Activated CD4-positive, alpha-beta T cell treated with anti-CD3 and anti-CD28 coated beads, Interleukin-2, amount 50 U/mL, for 24 hours (primary cell): ENCODE data around the gene LDB3.
A peak's percentile ranks its signal among the peaks of the same experiment; 100 is the strongest.

Experiments used
- DNase-seq, 2 donors: peaks; one replicate each; pipeline ENCODE4 v3.0.0-alpha.2; 2020; ENCODE audit warnings: low read depth in 1 of 2, low spot score in 1 of 2

The LDB3 gene

DNA sequence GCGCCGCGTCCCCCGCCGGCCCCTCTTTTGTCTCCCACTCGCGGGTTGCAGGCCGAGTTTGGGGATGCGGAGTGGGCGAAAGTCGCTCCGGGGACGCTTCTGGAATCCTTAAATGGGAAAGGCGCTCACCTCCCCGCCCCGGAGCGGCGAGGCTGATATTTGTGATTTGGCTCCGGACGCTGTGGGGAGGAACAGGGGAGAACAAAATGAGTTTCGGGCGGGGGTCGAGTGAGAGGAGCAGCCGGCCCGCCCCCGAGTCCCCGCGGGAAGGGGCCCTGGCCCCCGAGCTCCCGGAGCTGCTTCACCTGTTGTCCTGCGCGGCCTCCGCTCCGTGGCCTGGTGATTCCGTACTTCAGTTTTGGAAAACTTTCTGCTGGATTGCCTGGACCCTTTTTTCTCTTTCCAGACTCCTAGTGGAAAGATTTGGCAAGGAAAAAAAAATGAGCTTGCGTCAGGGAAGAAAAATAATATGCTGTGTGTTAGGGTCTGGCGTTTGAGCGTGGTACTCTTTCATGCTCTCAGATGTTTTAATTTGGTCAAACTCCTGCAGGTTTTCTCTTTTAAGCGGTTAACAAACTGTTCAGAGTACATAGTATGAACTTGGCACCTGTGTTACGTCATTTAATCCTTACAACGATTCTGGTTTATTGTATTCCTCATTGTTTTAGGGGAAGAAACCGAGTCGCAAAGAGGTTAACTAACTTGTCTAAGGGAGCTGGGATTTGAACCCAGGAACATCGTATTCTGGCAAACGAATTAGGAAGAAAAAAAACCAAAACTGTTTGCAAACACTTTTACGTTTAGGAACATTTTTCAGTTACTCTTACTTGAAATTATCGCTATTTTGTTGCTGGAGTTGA lies 89.0 kb downstream of the LDB3 start:
- DNase-seq = peak in 1 of 2 donors; percentile 3

GRCh38 chr10:86758189-86759072 lies 90.1 kb downstream of the LDB3 start:
- no peak for DNase-seq

GRCh38 chr10:86759073-86759672 lies 90.9 kb downstream of the LDB3 start:
- DNase-seq = no peak

DNA sequence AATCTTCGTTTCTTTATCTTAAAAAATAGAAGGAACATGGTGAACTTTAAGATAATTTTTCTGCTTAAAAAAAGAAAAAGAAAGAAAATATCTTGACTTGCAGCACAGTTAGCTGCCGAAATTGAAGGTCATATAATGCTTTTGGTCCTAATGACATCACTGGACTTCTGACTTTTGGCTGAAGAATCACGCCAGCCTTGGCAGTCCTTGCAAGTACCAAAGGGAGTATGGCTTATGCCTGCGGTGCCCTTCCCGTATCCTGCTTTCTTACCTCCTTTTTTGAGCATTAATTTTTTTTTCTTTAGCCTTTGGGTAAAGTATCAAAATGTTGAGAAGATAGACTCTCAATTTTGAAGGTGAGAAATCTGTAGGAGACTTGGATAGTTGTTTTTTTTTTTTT lies 95.1 kb downstream of the LDB3 start:
- no peak for DNase-seq

DNA sequence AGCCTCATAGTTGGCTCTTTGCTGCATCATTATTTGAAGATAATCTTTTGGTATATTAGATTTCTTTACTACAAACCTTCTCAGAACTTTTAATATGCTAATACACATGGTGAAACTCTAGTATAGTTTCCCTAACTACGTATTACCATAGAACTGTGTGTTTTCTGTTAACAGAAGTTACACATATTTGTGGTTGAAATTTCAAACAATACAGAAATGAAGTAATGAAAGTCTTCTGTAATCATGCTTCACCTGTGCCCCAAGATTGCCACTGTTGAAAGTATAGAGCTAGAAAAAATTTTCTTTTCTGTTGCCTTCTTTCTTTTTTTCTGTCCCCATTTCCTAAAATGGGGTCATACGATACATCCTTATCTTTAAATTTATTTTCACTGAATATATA lies 97.2 kb downstream of the LDB3 start:
- DNase-seq = no peak

DNA sequence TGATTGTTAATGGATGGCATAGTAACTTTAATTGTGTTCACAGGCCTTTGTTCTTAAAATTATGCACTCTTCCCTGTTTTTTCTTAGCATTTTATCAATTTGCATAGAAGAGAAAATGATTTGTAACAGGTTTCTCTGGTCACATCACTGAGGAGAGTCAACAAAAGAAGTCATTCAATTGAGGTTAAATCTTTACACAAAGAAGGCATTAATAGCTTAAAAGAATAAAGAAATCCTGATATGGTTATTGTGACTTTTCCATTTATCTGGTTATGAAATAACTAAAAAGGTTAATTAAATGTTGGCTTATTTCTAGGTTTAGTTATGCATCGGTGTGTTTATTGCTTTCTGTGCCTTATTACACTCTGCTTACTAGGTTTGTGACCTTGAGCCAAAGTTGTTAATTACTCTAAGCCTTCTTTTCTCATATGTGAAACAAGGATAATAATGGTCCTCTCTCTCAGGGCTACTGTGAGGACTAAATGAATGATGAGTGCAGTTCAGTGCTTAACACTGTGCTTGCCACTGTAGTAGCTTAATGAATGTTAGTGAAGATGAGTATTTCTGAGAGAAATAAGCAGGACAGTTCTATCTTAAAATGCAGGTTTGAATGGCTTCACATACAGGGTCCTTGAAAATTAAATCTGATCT lies 100.2 kb downstream of the LDB3 start:
- no peak for DNase-seq

GRCh38 chr10:86769991-86770390 lies 101.7 kb downstream of the LDB3 start:
- DNase-seq = no peak

DNA sequence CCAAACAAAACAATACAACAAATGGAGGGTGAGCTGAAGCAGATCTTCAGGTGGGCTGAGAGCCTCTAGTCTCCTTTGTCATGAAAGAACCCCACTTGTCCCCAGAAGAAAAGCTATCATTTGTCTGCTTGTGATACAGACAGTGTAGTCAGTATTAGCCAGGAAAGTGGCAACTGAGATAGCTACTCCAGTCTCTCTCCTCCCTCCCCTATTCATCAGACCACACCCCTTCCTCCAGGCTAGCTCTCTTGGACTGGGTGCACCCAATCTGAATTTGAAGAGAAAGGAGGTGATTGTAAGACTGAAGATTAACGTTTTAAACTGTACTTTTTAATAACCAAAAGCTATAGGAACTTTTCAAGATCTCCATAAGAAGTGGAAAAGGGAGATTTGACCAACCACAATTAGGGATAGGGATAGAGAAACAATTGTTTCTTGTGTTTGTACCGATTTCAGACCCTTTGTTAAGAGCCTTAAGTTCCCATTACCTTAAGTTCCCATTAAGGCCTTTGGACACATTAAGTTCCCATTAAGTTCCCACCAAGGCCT lies 102.2 kb downstream of the LDB3 start:
- no peak for DNase-seq

DNA sequence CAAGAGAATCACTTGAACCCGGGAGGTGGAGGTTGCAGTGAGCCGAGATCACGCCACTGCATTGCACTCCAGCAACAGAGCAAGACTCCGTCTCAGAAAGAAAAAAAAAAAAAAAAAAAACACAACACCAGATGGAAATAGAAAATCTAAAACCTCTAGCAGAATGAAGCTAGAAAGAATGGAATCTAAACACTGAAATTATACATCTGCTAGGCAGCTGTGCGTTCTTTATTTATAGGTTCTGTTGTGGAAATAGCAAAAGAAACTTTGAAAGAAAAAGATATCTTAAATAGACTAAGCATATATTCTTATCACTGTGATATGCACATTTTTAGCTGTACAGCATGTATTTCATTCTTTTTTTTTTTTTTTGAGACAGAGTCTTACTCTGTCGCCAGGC lies 105.2 kb downstream of the LDB3 start:
- no peak for DNase-seq

GRCh38 chr10:86775056-86775869 lies 107.0 kb downstream of the LDB3 start:
- DNase-seq = no peak

DNA sequence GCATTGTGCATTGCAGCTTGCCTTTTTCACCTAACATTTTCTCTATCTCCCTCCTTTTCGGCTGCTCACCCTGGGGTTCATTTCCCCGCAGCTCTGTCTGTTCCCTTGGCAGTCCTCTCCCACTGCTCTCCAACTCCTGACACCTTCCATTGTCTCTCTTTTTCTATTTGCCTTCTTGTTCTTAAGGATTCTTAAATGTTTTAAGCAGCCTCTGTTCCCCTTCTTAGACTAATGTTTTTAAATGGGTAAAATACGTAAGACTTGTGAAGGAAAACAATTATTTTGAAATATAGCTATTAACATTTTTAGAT lies 107.5 kb downstream of the LDB3 start:
- no peak for DNase-seq

- DNase-seq = no peak
Observed at GRCh38 chr10:86779220-86780017, 111.1 kb downstream of the LDB3 start.

- DNase-seq = no peak
Observed at GRCh38 chr10:86782701-86783418, 114.5 kb downstream of the LDB3 start.

DNA sequence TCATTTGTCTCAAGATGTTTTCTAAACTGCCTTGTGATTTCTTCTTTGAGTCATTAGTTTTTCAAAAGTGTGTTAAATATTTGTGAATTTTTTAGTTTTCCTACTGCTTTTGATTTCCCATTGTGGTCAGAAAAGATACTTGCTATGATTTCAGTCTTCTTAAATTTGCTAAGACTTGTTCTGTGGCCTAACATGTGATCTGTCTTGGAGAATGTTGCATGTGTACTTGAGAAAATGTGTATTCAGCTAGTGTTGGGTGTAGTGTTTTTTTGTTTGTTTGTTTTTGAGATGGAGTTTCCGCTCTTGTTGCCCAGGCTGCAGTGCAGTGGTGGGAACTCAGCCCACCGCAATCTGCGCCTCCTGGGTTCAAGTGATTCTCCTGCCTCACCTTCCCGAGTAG lies 116.7 kb downstream of the LDB3 start:
- no peak for DNase-seq
